NCI-H1694 (cell line): Measurements from ENCODE around the gene H2BW2.
"Not testable (repeated sequence)": the region's sequence is repeated elsewhere in the genome, so short reads cannot be mapped to it uniquely, and the experiment has no call there.

Experiments used
- DNase-seq: peaks from one replicate; lab custom pipeline; 2025; lab: John Stamatoyannopoulos, UW

The H2BW2 gene

GRCh38 chrX:104039689-104040505 lies at the start of gene H2BW2:
Gene H2BW2, plus strand, starts transcription at chrX:104039956. Its CDS starts 39 bp downstream, at chrX:104039995.
- no peak for DNase-seq

- no peak for DNase-seq
These were observed 40.5 kb upstream of the H2BW2 start for GRCh38 chrX:103999234-103999633.

GRCh38 chrX:104008831-104009230 lies 30.9 kb upstream of the H2BW2 start:
- DNase-seq: no peak

GRCh38 chrX:104013158-104013557 lies 26.6 kb upstream of the H2BW2 start:
- no peak for DNase-seq

GRCh38 chrX:104013606-104014005 lies 26.1 kb upstream of the H2BW2 start, which contains the start of gene H2BW1:
Gene H2BW1, minus strand, starts transcription at chrX:104013708. Its CDS starts 132 bp downstream, at chrX:104013576.
- DNase-seq: no peak

GRCh38 chrX:104015576-104015975 lies 24.2 kb upstream of the H2BW2 start:
- DNase-seq: not testable (repeated sequence)

GRCh38 chrX:104018126-104018525 lies 21.6 kb upstream of the H2BW2 start:
- DNase-seq: no peak

GRCh38 chrX:104041003-104041402 lies 1.2 kb downstream of the H2BW2 start:
- no peak for DNase-seq

- no peak for DNase-seq
These were observed 5.9 kb downstream of the H2BW2 start for GRCh38 chrX:104045642-104046041.

GRCh38 chrX:104047171-104047570 lies 7.4 kb downstream of the H2BW2 start:
- DNase-seq: no peak

- not testable (repeated sequence) for DNase-seq
These were observed 15.2 kb downstream of the H2BW2 start for GRCh38 chrX:104054956-104055355.

GRCh38 chrX:104062636-104063035 lies 22.9 kb downstream of the H2BW2 start:
- not testable (repeated sequence) for DNase-seq

- not testable (repeated sequence) for DNase-seq
These were observed 36.2 kb downstream of the H2BW2 start, which contains the start of gene TMSB15C for GRCh38 chrX:104075778-104076445. Gene TMSB15C, minus strand, starts transcription at chrX:104076236.

GRCh38 chrX:104077854-104078253 lies 38.1 kb downstream of the H2BW2 start:
- DNase-seq: not testable (repeated sequence)

- no peak for DNase-seq
These were observed 44.3 kb downstream of the H2BW2 start for GRCh38 chrX:104084063-104084462.

- DNase-seq: no peak
These were observed 45.0 kb downstream of the H2BW2 start for GRCh38 chrX:104084534-104085277.

GRCh38 chrX:104085477-104085876 lies 45.7 kb downstream of the H2BW2 start:
- DNase-seq: no peak

GRCh38 chrX:104085919-104086318 lies 46.2 kb downstream of the H2BW2 start:
- no peak for DNase-seq
